HepG2 (cell line): Measurements from ENCODE around the gene DNAJC4. TPM values are rescaled to one million over a fixed set of nuclear protein-coding genes. Genes with fewer than 3 reads are reported as not detected.

Experiments
- ATF5 ChIP-seq: sonication (generic); formaldehyde crosslinking; IDR thresholded peaks from 2 replicates; pipeline ENCODE4 v1.4.0; 2020; ENCODE audit warnings: mild to moderate bottlenecking, low read depth, missing genetic modification reagents
- CSRNP2 ChIP-seq: sonication (generic); formaldehyde crosslinking; conservative IDR thresholded peaks from 2 replicates; pipeline ENCODE4 v1.8.0; 2022; ENCODE audit warnings: low read depth, missing genetic modification reagents
- FOXO4 ChIP-seq: sonication (generic); formaldehyde crosslinking; conservative IDR thresholded peaks from 2 replicates; pipeline ENCODE4 v1.8.1; 2023; ENCODE audit warnings: missing genetic modification reagents
- HNRNPLL ChIP-seq: fragments of 200-400 bp; formaldehyde crosslinking; IDR thresholded peaks from 2 replicates; pipeline ENCODE4 v1.6.1; 2017; ENCODE audit warnings: mild to moderate bottlenecking, low read depth, low read length; ENCODE audit not compliant: poor library complexity, severe bottlenecking
- NCOR1 ChIP-seq: fragments of 200-600 bp; sonication (generic); IDR thresholded peaks from 2 replicates; pipeline ENCODE4 v1.7.0; 2017; ENCODE audit warnings: antibody characterized with exemption, low read length, borderline replicate concordance
- PHF20 ChIP-seq: sonication (generic); formaldehyde crosslinking; IDR thresholded peaks from 2 replicates; pipeline ENCODE4 v1.5.0; 2020; ENCODE audit warnings: mild to moderate bottlenecking, missing genetic modification reagents
- TFAP4 ChIP-seq: sonication (generic); IDR thresholded peaks from 2 replicates; pipeline ENCODE4 v1.6.1; 2016; ENCODE audit warnings: low read depth, borderline replicate concordance
- TSC22D2 ChIP-seq: sonication (generic); formaldehyde crosslinking; IDR thresholded peaks from 2 replicates; pipeline ENCODE4 v1.5.1; 2020; ENCODE audit warnings: missing genetic modification reagents, mild to moderate bottlenecking, borderline replicate concordance
- USF2 ChIP-seq, 2 experiments: sonication (generic) in 1 of 2; formaldehyde crosslinking in 1 of 2; IDR thresholded peaks; 2 replicates each; pipeline versions ENCODE4 v1.5.1 to v1.6.1; 2011 to 2020; ENCODE audit warnings: borderline replicate concordance in 1 of 2, low read depth in 1 of 2, low read length in 1 of 2, mild to moderate bottlenecking in 1 of 2, missing genetic modification reagents in 1 of 2, moderate library complexity in 1 of 2
- ZBTB4 ChIP-seq: sonication (generic); formaldehyde crosslinking; IDR thresholded peaks from 2 replicates; pipeline ENCODE4 v1.4.0; 2020; ENCODE audit warnings: missing genetic modification reagents, mild to moderate bottlenecking, borderline replicate concordance
- ZNF343 ChIP-seq: sonication (generic); formaldehyde crosslinking; IDR thresholded peaks from 2 replicates; pipeline ENCODE4 v1.4.0; 2020; ENCODE audit warnings: mild to moderate bottlenecking, missing genetic modification reagents
- ZNF605 ChIP-seq: sonication (generic); formaldehyde crosslinking; IDR thresholded peaks from 2 replicates; pipeline ENCODE4 v1.8.0; 2022; ENCODE audit warnings: mild to moderate bottlenecking, missing genetic modification reagents
- ZNF616 ChIP-seq: sonication (generic); formaldehyde crosslinking; IDR thresholded peaks from 2 replicates; pipeline ENCODE4 v1.5.0; 2020; ENCODE audit warnings: low read depth, mild to moderate bottlenecking, missing genetic modification reagents
- ZNF761 ChIP-seq: sonication (generic); formaldehyde crosslinking; conservative IDR thresholded peaks from 2 replicates; pipeline ENCODE4 v1.4.0; 2020; ENCODE audit warnings: mild to moderate bottlenecking, missing genetic modification reagents
- ZSCAN22 ChIP-seq: sonication (generic); formaldehyde crosslinking; IDR thresholded peaks from 2 replicates; pipeline ENCODE4 v1.4.0; 2020; ENCODE audit warnings: mild to moderate bottlenecking, missing genetic modification reagents
- polyA plus RNA-seq, 8 experiments: library from polyadenylated mRNA; depleted of rRNA in 3 of 8; stranded (reverse) in 7 of 8; unstranded in 1 of 8; fragments of >200 nt; fragmentation: Illumina TruSeq in 4 of 8; extraction: Trizol in 4 of 8; gene quantifications; 2 replicates each; pipeline versions ENCODE4 v1.2.1 to v1.2.3, GENCODE V29; 2011 to 2016; ENCODE audit warnings: low read depth in 4 of 8, missing spikeins in 1 of 8, mixed read lengths in 1 of 8; ENCODE audit not compliant: insufficient read depth in 1 of 8
- total RNA-seq, 5 experiments: library from RNA; depleted of rRNA; stranded (reverse); fragments of >200 nt; fragmentation: Illumina TruSeq; extraction: Trizol; gene quantifications; 2 replicates each; pipeline ENCODE4 v1.2.3, GENCODE V29; 2016; ENCODE audit warnings: low read depth in 1 of 5

DNAJC4 gene
- total and polyA plus RNA-seq, 2 of the 13 experiments (the other 11 are each of a cell fraction or from before 2014, with no cell fraction given) = 10.3 to 60.8 TPM

GRCh38 chr11:64185175-64185692 is 45.1 kb upstream of the DNAJC4 start (continued):
- TF ChIP-seq USF2 (IDR thresholded peaks at IDR 0.05; ENCODE audit: low read depth, low read length) (peak; percentile 61; the same call in 1 of the 2 replicates), USF2 (CRISPR knock-in tag; IDR thresholded peaks at IDR 0.05; ENCODE audit: borderline replicate concordance) (peak; percentile 94), FOXO4 (CRISPR knock-in tag) (0 out of 2 replicates have a peak, but pooled peaks have one; percentile 80), CSRNP2 (CRISPR knock-in tag) (no peak; the same call in 1 of the 2 replicates), NCOR1 (no peak), HNRNPLL (peak; percentile 38), ATF5 (peak; percentile 57; the same call in 1 of the 2 replicates), TSC22D2 (CRISPR knock-in tag) (peak; percentile 76; the same call in 1 of the 2 replicates), PHF20 (CRISPR knock-in tag) (peak; percentile 83), ZBTB4 (peak; percentile 92), ZNF761 (0 out of 2 replicates have a peak, but pooled peaks have one; percentile 83), ZNF343 (CRISPR knock-in tag) (peak; percentile 83; the same call in 1 of the 2 replicates), ZNF616 (peak; percentile 97), TFAP4 (0 out of 2 replicates have a peak, but pooled peaks have one; percentile 28), ZNF605 (peak; percentile 98), ZSCAN22 (CRISPR knock-in tag) (peak; percentile 85)
